ENCODE measurements around the gene LRRC47.
A peak's percentile ranks its signal among the peaks of the same experiment; 100 is the strongest.
"Not testable (repeated sequence)": the region's sequence is repeated elsewhere in the genome, so short reads cannot be mapped to it uniquely, and the experiment has no call there.

Gene LRRC47

DNA sequence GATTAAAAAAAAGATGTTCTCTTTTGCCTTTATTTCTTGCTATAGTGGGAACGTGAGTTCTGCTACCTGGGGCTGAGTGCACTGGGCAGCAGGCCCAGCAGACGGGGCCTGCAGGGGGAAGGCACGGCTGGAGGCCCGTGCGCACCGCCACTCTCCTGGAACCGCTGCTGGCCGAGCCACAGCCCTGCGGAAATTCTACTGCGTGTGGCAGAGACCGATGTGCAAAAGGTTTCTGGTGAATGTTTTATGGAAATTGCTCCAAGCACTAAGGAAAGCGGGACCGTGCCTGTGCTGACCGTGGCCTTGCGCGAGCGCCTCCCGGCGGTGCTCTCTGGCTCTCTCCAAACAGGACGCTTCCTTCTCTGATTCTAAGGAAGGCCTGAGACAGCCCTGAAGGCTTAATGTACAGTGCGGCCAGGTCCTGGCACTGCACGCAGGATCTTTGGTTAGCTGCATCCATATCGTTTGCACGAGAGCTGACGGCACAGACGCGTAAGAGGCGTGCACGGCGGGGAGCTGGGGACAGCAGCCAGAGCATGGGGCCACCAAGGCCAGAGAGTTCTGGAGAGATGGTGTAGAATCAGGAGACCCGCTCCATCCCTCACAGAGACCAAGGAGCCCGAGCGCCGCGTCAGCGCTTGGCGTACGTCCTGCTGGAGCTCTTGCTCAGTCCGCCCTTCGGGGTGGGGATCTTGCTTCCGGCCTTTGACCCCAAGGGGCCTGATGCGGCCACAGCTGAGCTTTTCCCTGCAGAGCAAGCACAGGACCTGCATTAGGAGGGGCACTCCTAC, 18.7 kb upstream of the LRRC47 start:
- no peak for DNase-seq

DNA sequence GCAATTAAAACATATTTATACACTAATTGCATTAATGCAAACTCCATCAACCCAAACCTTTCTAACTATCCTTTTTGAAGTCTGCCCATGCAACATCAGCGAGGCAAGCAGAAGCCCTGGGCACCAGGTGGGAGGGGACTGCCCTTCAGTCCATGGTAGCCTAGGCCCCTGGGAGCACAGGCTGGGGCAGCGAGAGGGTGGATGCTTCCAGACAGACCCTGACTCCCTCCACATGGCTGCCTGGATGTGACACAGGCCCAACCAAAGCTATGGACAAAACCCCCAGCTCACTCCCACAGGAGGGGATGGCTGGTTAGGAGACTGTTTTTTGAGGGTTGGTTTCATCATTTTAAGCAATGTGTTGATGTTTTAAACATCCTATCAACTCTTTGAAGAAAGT, 17.8 kb upstream of the LRRC47 start:
- DNase-seq: no peak

GRCh38 chr1:3811595-3811911, 15.3 kb upstream of the LRRC47 start:
- DNase-seq: no peak

DNA sequence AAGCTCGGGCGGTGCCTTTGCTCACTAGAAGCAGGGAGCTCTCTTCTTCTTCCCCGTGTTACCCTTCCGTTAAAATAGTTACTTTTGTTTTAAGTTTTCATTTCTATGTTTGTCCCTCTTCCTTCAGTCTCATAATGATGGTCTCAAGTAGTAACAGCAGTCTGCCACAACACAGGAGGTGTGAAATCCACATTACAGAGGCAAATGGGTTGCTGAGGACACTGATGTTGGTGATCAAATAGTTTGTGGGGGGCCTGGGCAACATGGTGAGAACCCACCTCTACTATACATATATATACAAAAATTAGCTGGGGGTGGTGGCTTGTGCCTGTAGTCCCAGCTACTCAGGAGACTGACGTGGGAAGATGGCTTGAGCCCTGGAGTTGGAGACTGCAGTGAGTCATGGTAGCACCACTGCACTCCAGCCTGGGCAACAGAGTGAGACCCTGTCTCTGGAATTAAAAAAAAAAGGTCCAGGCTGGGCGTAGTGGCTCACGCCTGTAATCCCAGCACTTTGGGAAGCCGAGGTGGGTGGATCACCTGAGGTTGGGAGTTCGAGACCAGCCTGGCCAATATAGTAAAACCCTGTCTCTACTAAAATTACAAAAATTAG, 14.0 kb upstream of the LRRC47 start:
- DNase-seq: not testable (repeated sequence)

GRCh38 chr1:3809680-3810079, 13.4 kb upstream of the LRRC47 start:
- no peak for DNase-seq

- no peak for DNase-seq
Measured at GRCh38 chr1:3807769-3808168, 11.5 kb upstream of the LRRC47 start.

DNA sequence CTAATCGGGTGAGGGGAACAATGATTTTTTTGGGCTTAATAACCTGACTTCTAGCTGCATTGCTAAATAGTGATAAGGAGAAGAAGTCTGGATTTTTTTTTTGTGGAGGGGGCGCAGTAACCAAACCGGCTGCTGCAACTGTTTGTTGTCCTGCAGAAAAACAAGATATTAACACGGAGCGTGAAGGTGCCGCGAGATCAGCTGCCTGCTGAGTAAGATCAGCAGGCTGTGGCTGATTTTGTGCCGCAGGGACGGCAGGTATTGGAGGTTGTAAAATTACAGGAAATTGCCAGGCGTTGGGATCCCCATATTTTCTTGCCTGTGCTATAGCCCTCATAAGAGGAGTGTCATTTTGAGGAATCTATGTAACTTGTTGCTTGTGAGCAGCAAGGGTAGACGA, 8.7 kb upstream of the LRRC47 start:
- no peak for DNase-seq

GRCh38 chr1:3804627-3804944, 8.3 kb upstream of the LRRC47 start:
- DNase-seq: not testable (repeated sequence)

- DNase-seq: no peak
Measured at GRCh38 chr1:3803905-3804626, 7.8 kb upstream of the LRRC47 start.

DNA sequence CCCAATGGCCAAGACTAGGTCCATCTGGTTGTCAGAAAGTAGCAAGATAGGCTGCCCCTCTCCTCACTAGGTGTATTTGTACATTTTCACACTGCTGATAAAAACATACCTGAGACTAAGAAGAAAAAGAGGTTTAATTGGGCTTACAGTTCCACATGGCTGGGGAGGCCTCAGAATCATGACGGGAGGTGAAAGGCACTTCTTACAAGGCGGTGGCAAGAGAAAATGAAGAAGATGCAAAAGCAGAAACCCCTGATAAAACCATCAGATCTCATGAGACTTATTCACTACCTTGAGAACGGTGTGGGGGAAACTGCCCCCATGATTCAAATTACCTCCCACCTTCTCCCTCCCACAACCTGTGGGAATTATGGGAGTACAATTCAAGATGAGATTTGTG, 4.5 kb upstream of the LRRC47 start:
- not testable (repeated sequence) for DNase-seq

- no peak for DNase-seq
Measured at GRCh38 chr1:3799976-3800685, 3.8 kb upstream of the LRRC47 start.

DNA sequence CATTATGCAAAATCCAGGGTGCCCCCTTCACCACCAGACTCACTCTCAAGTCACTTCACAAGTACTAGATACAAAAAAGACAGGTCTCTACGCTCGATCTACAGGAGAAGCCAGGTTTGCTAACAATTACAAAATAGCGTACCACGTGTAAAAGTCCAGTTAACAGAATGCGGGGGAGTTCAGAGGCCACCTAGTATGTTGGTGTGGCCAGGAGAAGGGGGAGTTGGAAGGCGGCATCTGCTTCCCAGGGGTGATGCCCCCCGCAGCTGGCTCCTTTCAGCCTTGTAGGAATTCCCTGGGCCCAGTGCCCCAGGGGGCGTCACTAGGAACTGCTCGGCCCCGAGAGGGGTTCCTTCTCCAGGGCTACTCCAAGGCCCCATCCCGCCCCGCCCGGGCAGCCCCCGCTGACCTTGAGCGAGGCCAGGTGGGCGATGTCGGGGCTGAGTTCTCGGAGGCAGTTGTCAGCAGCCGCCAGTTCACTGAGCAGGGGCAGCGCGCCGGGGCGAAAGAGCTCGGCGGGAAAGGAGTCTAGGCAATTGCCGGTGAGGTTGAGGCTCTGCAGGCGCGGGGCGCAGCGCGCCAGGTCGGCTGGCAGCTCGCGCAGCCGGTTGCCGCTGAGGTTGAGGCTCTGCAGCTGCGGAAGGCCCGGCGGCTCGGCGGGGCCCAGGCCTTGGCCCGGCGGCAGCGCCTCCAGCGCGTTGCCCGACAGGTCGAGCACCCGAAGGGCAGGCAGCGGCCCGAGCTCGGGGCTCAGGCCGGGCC, 664 bp downstream of the LRRC47 start:
- DNase-seq: no peak

GRCh38 chr1:3790952-3791351, 5.3 kb downstream of the LRRC47 start:
- no peak for DNase-seq

DNA sequence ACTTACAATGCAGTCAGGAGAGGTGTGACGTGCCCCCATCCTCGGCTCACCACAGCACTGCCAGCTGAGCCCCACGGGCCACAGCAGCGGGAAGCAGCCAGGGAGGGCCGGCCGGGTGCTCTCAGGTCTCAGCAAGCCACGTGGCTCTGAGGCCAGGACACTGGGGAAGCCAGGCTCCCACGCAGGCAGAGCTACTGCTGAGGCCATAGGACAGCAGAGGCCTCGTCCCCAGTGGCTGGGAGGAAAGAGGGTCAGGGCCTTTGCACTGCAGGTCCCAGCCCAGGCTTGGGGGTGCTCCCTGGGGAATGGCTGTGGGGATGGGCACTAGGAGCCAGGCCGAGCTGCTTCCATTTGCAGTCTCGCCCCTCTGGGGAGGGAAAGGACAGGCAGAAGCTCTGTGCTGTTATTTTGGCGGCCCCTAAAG, 5.8 kb downstream of the LRRC47 start:
- no peak for DNase-seq

GRCh38 chr1:3789421-3790300, 6.6 kb downstream of the LRRC47 start:
- no peak for DNase-seq

GRCh38 chr1:3788756-3789420, 7.4 kb downstream of the LRRC47 start:
- DNase-seq: no peak

GRCh38 chr1:3787745-3788605, 8.3 kb downstream of the LRRC47 start:
- no peak for DNase-seq

DNA sequence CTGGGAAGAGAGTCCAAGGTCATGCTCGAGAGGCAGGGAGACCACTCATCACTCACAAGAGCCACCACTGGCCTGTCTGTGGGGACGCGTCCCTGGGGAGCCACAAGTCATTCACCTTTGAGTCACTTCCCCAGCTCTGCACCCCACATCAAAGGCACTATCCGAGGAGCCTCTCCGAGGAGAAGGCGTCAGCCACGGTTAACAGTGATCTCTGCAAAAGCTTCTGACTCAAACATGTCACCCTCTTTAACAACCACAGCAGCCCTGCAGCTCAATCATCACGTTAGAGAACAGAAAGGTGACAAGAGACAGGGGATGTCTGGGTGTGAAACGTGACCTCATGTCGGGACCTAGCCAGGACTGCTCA, 9.0 kb downstream of the LRRC47 start:
- peak; percentile 75 for DNase-seq

DNA sequence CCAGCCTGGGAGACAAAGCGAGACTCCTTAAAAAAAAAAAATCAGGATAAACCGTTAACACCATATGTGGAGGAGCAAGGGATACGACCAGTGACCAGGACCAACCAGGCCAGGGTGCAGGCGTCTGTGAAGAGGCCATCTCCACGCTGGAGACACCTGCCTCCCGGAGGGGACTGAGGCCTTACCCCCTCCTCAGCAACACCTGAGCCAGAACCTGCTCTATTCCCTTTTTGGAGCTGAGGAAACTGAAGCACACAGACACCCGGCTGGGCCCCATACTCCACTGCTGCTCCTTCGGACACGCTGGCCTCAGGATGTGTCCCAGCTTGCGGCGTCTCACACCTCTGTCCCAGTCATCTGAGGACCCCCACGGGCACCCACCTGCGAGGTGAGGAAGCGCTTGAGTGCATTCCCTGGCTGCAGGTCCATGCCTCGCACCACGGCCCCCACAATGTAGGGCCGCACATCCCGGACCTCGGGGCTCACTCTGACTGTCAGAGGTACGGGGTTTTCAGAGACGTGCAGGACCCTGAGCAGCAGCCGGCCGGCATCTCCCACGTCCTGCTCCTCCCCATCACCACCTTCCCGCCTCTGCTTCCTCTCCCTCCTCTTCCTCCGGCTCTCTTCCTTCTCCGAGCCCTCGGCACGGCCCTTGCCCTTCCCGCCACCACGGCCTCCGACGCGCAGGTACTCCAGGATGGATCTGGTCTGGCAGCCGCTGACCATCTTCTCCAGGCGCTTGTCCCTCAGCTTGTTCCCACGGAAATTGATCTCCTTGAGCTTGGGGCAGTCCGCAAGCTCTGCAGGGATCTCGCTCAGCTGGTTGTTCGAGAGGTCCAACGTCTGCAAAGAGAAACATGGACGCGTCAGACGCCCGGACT, 9.6 kb downstream of the LRRC47 start:
- DNase-seq: no peak
